Measurements from ENCODE around the gene BRPF3. TPM values are rescaled to one million over a fixed set of nuclear protein-coding genes. Genes with fewer than 3 reads are reported as not detected.

BRPF3 gene
- total and polyA plus RNA-seq, 10 donors, result 2.4 to 42.7 (median 31.6) TPM

- H3K36me3 ChIP-seq, result no peaks in the 10 kb centered on the region
- WGBS, 5 donors, result 68 to 86% (median 72%) methylated on average over 2 of the region's 2 CpGs
- H3K4me3 ChIP-seq, result no peak overlapping the region
- TF ChIP-seq CTCF (IDR thresholded peaks at IDR 0.05 in 8 of 11, conservative IDR thresholded peaks at IDR 0.05 in 3 of 11), result no peak
- TF ChIP-seq POLR2AphosphoS5 (IDR thresholded peaks at IDR 0.05), result no peak
- no peak for TF ChIP-seq POLR2A (IDR thresholded peaks at IDR 0.05)
- no peak for DNase-seq
- H3K27me3 ChIP-seq (replicated peaks in 1 of 7), result peaks cover 0 to 6% (median 0%) of the 10 kb centered on the region in 7 donors
- peaks cover 0 to 10% (median 2%) of the 10 kb centered on the region in 6 donors for H3K4me1 ChIP-seq
- no peaks in the 10 kb centered on the region for H3K9me3 ChIP-seq
- no peak overlapping the region for H3K27ac ChIP-seq
- intact Hi-C loops (cut with DNase I; ENCODE audit: low total_unique reads), result no loop called here
Observed at GRCh38 chr6:36277946-36278470, 81.5 kb downstream of the BRPF3 start.

GRCh38 chr6:36280467-36280866 is 83.9 kb downstream of the BRPF3 start:
- H3K9me3 ChIP-seq, result no peaks in the 10 kb centered on the region
- TF ChIP-seq CTCF (IDR thresholded peaks at IDR 0.05 in 8 of 11, conservative IDR thresholded peaks at IDR 0.05 in 3 of 11) (no peak), POLR2A (IDR thresholded peaks at IDR 0.05) (no peak), POLR2AphosphoS5 (IDR thresholded peaks at IDR 0.05) (no peak)

GRCh38 chr6:36280983-36281382 is 84.4 kb downstream of the BRPF3 start:
- Histone ChIP-seq H3K9me3 (no peaks in the 10 kb centered on the region), H3K36me3 (no peaks in the 10 kb centered on the region), H3K27me3 (replicated peaks in 1 of 7) (peaks cover 0 to 34% (median 11%) of the 10 kb centered on the region in 7 donors), H3K4me1 (peaks cover 0 to 10% (median 2%) of the 10 kb centered on the region in 6 donors), H3K27ac (no peak overlapping the region), H3K4me3 (no peak overlapping the region)
- WGBS, 5 donors, result 82 to 90% (median 87%) methylated on average over 4 of the region's 4 CpGs
- DNase-seq, result no peak
- intact Hi-C loops (cut with DNase I; ENCODE audit: low total_unique reads), result no loop called here
- TF ChIP-seq POLR2AphosphoS5 (IDR thresholded peaks at IDR 0.05) (no peak), POLR2A (IDR thresholded peaks at IDR 0.05) (no peak), CTCF (IDR thresholded peaks at IDR 0.05 in 8 of 11, conservative IDR thresholded peaks at IDR 0.05 in 3 of 11) (no peak)

More at GRCh38 chr6:36280467-36280866, 83.9 kb downstream of the BRPF3 start:
- no peak overlapping the region for H3K27ac ChIP-seq
- intact Hi-C loops (cut with DNase I; ENCODE audit: low total_unique reads), result no loop called here
- no peaks in the 10 kb centered on the region for H3K36me3 ChIP-seq
- WGBS, 5 donors, result 51 to 56% (median 56%) methylated on average over 3 of the region's 3 CpGs
- H3K27me3 ChIP-seq (replicated peaks in 1 of 7), result peaks cover 0 to 29% (median 9%) of the 10 kb centered on the region in 7 donors
- DNase-seq, result no peak
- H3K4me1 ChIP-seq, result peaks cover 0 to 10% (median 2%) of the 10 kb centered on the region in 6 donors
- no peak overlapping the region for H3K4me3 ChIP-seq

Other genes starting within 250 kb of the BRPF3 start
- 1 to 10 TPM; 1.8 to 7.8 (median 3.6) TPM for gene SLC26A8, start 172.1 kb upstream of the BRPF3 start, total RNA-seq
- gene SLC26A8, start 172.1 kb upstream of the BRPF3 start, polyA plus RNA-seq, result under 1 TPM; 0.11 to 0.28 (median 0.13) TPM
- gene MAPK14, start 168.9 kb upstream of the BRPF3 start, total RNA-seq, result 100 to 1,000 TPM in 4 of 7 donors, 10 to 100 TPM in 3; 82.2 to 242 (median 119) TPM
- gene MAPK14, start 168.9 kb upstream of the BRPF3 start, polyA plus RNA-seq, result 10 to 100 TPM; 13.9 to 24.7 (median 14.3) TPM
- 10 to 100 TPM; 13.5 to 30.0 (median 21.2) TPM for gene MAPK13, start 66.2 kb upstream of the BRPF3 start, total RNA-seq
- 10 to 100 TPM in 2 of 3 donors, 1 to 10 TPM in 1; 6.2 to 12.4 (median 11.9) TPM for gene MAPK13, start 66.2 kb upstream of the BRPF3 start, polyA plus RNA-seq
- gene PNPLA1, start 73.3 kb downstream of the BRPF3 start, total RNA-seq, result 1 to 10 TPM in 5 of 7 donors, under 1 TPM in 2; 0.52 to 3.7 (median 1.1) TPM
- gene PNPLA1, start 73.3 kb downstream of the BRPF3 start, polyA plus RNA-seq, result under 1 TPM; 0.05 to 0.38 (median 0.13) TPM
- not detected for gene BNIP5, start 140.1 kb downstream of the BRPF3 start, total RNA-seq
- gene BNIP5, start 140.1 kb downstream of the BRPF3 start, polyA plus RNA-seq, result under 1 TPM in 1 of 3 donors, not detected in 2; 0.05 TPM
- gene ETV7, start 190.9 kb downstream of the BRPF3 start, total RNA-seq, result 1 to 10 TPM in 6 of 7 donors, under 1 TPM in 1; 0.51 to 3.2 (median 1.9) TPM
- gene ETV7, start 190.9 kb downstream of the BRPF3 start, polyA plus RNA-seq, result 1 to 10 TPM; 1.6 to 4.5 (median 2.1) TPM
- under 1 TPM in 1 of 7 donors, not detected in 6; 0.49 TPM for gene PXT1, start 246.1 kb downstream of the BRPF3 start, total RNA-seq
- not detected for gene PXT1, start 246.1 kb downstream of the BRPF3 start, polyA plus RNA-seq
- 10 to 100 TPM; 45.5 to 65.9 (median 61.9) TPM for gene KCTD20, start 246.3 kb downstream of the BRPF3 start, total RNA-seq
- 10 to 100 TPM; 12.8 to 26.6 (median 14.5) TPM for gene KCTD20, start 246.3 kb downstream of the BRPF3 start, polyA plus RNA-seq